ENCODE results near the gene SEMA5B.

DNA sequence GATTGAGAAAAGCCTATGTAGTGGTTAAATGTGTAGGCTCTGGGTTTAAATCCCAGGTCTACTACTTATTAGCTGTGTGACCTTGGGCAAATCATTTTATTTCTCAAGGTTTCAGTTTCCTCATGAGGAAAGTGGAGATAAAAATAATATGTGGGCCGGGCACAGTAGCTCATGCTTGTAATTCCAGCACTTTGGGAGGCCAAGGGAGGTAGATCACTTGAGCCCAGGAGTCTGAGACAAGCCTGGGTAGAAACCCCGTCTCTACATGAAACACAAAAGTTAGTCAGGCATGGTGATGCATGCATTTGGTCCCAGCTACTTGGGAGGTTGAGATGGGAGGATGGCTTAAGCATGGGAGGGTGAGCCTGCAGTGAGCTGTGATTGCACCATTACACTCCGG is 8.4 kb downstream of the SEMA5B start:
- TF ChIP-seq, protein P1, sequence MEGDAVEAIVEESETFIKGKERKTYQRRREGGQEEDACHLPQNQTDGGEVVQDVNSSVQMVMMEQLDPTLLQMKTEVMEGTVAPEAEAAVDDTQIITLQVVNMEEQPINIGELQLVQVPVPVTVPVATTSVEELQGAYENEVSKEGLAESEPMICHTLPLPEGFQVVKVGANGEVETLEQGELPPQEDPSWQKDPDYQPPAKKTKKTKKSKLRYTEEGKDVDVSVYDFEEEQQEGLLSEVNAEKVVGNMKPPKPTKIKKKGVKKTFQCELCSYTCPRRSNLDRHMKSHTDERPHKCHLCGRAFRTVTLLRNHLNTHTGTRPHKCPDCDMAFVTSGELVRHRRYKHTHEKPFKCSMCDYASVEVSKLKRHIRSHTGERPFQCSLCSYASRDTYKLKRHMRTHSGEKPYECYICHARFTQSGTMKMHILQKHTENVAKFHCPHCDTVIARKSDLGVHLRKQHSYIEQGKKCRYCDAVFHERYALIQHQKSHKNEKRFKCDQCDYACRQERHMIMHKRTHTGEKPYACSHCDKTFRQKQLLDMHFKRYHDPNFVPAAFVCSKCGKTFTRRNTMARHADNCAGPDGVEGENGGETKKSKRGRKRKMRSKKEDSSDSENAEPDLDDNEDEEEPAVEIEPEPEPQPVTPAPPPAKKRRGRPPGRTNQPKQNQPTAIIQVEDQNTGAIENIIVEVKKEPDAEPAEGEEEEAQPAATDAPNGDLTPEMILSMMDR (conservative IDR thresholded peaks at IDR 0.05; ENCODE audit: low read length) = no peak
- no peak for TF ChIP-seq EZH2phosphoT487 (IDR thresholded peaks at IDR 0.05; ENCODE audit: borderline replicate concordance, low read depth, low read length)
